Tibial nerve (tissue), 4 donors: ENCODE measurements around the gene MC1R. TPM values are rescaled to one million over a fixed set of nuclear protein-coding genes. Genes with fewer than 3 reads are reported as not detected.

Source experiments
- DNase-seq, 2 donors: peaks; one replicate each; pipeline ENCODE4 v3.0.0-alpha.2; 2019; ENCODE audit warnings: low spot score in 2 of 2
- H3K27ac ChIP-seq, 4 donors: fragments of 200-600 bp; sonication (generic) in 3 of 4; one replicate each; pipeline ENCODE4 v1.5.1; 2017 to 2019; ENCODE audit warnings: mild to moderate bottlenecking in 1 of 4
- H3K27me3 ChIP-seq, 2 donors: fragments of 200-600 bp; sonication (generic) in 1 of 2; one replicate each; pipeline versions ENCODE4 v1.5.1 to v1.6.0; 2017 to 2019
- H3K36me3 ChIP-seq, 3 donors: fragments of 200-600 bp; sonication (generic); one replicate each; pipeline ENCODE4 v1.5.1; 2018 to 2019
- H3K4me1 ChIP-seq, 4 donors: fragments of 200-600 bp; sonication (generic) in 3 of 4; one replicate each; pipeline ENCODE4 v1.5.1; 2017 to 2019
- H3K4me3 ChIP-seq, 4 donors: fragments of 200-600 bp; sonication (generic) in 3 of 4; one replicate each; pipeline ENCODE4 v1.5.1; 2017 to 2019; ENCODE audit warnings: mild to moderate bottlenecking in 1 of 4, moderate library complexity in 1 of 4
- H3K9me3 ChIP-seq, 4 donors: fragments of 200-600 bp; sonication (generic) in 3 of 4; one replicate each; pipeline ENCODE4 v1.5.1; 2017 to 2019
- EP300 ChIP-seq, 2 donors: sonication (generic); formaldehyde crosslinking; IDR thresholded peaks; one replicate each; pipeline ENCODE4 v1.6.1; 2017; ENCODE audit warnings: antibody characterized with exemption in 2 of 2, mild to moderate bottlenecking in 1 of 2
- POLR2A ChIP-seq, 2 donors: fragments of 450-650 bp; IDR thresholded peaks; one replicate each; pipeline ENCODE4 v1.6.1; 2017; ENCODE audit warnings: antibody characterized with exemption in 2 of 2, mild to moderate bottlenecking in 2 of 2, moderate library complexity in 2 of 2
- WGBS, 2 donors: methylation state at CpG; one replicate each; pipeline ENCODE4 v1.1.5; 2018; 5-methylcytosine and 5-hydroxymethylcytosine counted together
- total RNA-seq, 4 donors: library from RNA; depleted of rRNA; stranded (reverse); fragments of >200 nt; gene quantifications; one replicate each; pipeline ENCODE4 v1.1.0, GENCODE V29; 2016
- TF ChIP-seq, protein P1 (sequence below), 5 experiments: fragments of 200-600 bp in 3 of 5; fragments of 450-650 bp in 2 of 5; sonication (generic) in 3 of 5; IDR thresholded peaks; one replicate each; pipeline ENCODE4 v1.5.1; 2016 to 2019; ENCODE audit warnings: antibody characterized with exemption in 5 of 5, mild to moderate bottlenecking in 3 of 5, moderate library complexity in 2 of 5

Gene MC1R
- total RNA-seq, 4 donors from 2014 or later, result 3.3 to 15.7 (median 6.9) TPM

DNA sequence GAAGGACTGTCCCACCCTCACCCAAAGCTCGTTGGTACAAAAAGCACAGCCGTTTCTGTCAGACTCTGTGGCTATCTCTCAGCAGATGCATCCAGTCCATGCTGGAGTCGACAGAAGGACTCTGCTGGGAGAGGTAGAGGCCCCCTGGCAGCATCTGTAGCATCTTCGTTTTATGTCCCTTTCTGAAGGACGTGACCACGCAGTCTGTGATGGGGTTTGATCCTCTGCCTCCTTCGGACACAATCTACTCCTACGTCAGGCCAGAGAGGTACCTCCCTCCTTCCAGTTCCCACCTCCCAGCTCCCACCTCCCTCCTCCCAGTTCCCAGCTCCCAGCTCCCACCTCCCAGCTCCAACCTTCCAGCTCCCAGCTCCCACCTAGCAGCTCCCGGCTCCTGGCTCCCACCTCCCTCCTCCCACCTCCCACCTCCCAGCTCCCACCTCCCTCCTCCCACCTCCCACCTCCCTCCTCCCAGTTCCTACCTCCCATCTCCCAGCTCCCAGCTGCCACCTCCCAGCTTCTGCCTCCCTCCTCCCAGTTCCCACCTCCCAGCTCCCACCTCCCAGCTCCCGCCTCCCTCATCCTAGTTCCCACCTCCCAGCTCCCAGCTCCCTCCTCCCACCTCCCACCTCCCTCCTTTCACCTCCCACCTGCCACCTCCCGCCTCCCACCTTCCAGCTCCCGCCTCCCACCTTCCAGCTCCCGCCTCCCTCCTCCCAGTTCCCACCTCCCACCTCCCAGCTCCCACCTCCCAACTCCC is 11.4 kb upstream of the MC1R start:
- H3K27ac ChIP-seq, result no peak overlapping the region
- H3K4me1 ChIP-seq, result peaks cover 0 to 12% (median 2%) of the 10 kb centered on the region in 4 donors
- H3K27me3 ChIP-seq, result no peaks in the 10 kb centered on the region
- 92% methylated on average over 13 of the region's 13 CpGs for WGBS, 2 donors
- H3K36me3 ChIP-seq, result peaks cover 0 to 95% (median 15%) of the 10 kb centered on the region in 3 donors
- no peak for DNase-seq
- TF ChIP-seq POLR2A (IDR thresholded peaks at IDR 0.05) (no peak), EP300 (IDR thresholded peaks at IDR 0.05) (no peak)
- TF ChIP-seq, protein P1, sequence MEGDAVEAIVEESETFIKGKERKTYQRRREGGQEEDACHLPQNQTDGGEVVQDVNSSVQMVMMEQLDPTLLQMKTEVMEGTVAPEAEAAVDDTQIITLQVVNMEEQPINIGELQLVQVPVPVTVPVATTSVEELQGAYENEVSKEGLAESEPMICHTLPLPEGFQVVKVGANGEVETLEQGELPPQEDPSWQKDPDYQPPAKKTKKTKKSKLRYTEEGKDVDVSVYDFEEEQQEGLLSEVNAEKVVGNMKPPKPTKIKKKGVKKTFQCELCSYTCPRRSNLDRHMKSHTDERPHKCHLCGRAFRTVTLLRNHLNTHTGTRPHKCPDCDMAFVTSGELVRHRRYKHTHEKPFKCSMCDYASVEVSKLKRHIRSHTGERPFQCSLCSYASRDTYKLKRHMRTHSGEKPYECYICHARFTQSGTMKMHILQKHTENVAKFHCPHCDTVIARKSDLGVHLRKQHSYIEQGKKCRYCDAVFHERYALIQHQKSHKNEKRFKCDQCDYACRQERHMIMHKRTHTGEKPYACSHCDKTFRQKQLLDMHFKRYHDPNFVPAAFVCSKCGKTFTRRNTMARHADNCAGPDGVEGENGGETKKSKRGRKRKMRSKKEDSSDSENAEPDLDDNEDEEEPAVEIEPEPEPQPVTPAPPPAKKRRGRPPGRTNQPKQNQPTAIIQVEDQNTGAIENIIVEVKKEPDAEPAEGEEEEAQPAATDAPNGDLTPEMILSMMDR (IDR thresholded peaks at IDR 0.05), result no peak
- H3K4me3 ChIP-seq, result no peak overlapping the region
- no peaks in the 10 kb centered on the region for H3K9me3 ChIP-seq

DNA sequence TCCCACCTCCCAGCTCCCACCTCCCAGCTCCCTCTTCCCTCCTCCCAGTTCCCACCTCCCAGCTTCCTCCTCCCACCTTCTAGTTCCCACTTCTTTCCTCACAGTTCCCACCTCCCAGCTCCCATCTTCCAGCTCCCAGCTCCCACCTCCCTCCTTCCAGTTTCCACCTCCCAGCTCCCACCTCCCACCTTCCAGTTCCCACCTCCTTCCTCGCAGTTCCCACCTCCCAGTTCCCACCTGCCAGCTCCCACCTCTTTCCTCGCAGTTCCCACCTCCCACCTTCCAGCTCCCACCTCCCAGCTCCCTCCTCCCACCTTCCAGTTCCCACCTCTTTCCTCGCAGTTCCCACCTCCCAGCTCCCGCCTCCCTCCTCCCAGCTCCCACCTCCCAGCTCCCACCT is 10.4 kb upstream of the MC1R start:
- TF ChIP-seq, protein P1 (IDR thresholded peaks at IDR 0.05), result no peak
- TF ChIP-seq EP300 (IDR thresholded peaks at IDR 0.05) (no peak), POLR2A (IDR thresholded peaks at IDR 0.05) (no peak)
- peaks cover 0 to 97% (median 15%) of the 10 kb centered on the region in 3 donors for H3K36me3 ChIP-seq
- no peaks in the 10 kb centered on the region for H3K27me3 ChIP-seq
- H3K9me3 ChIP-seq, result no peaks in the 10 kb centered on the region
- H3K4me1 ChIP-seq, result peaks cover 0 to 12% (median 2%) of the 10 kb centered on the region in 4 donors
- WGBS, 2 donors, result 76 to 92% methylated on average over 4 of the region's 4 CpGs
- no peak overlapping the region for H3K27ac ChIP-seq
- no peak for DNase-seq
- no peak overlapping the region for H3K4me3 ChIP-seq

DNA sequence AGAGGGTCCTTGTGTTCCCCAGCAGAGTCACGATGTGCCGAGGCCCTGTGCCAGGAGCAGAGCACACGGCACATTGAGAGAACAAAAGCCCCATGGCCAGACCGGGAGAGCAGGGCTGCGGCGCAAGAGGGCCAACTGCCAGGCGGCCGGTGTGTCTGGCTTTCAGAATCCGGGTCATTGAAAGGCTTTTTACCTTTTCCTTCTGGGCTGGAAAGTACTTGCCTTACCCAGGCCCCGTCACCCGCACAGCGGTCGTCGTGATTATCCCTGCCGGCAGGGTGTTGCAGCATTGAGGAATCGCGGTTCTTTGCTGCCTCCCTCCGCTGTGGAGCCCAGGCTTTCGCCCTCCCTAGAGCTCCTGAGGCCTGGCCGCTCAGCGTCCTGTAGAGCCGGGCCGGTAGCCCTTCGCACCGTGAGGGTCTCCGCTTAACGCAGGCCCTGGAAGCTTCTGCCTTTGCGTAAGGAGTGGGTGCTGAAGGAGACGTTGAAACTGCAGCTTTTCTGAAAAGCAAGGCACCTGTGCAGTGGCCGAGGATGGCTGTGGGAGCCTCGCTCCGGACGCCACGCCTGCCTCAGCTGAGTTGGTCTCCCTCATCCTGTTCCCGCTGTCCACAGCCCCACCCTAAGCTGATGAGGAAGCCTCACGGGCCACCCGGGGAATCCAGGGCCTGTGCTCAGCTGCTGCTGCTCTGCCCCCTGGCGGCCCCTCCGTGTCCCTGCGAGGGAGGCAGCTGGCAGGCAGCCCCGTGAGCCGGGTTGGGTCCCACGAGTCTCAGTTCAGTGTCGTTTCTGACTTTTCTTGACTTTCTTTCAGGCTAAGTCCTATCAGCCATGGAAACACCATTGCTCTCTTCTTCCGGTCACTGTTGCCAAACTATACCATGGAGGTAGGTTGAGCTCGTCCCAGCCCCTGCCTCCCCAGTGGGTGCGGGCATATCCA is 8.6 kb upstream of the MC1R start:
- peak; percentile 64 to 69 for DNase-seq
- no peaks in the 10 kb centered on the region for H3K9me3 ChIP-seq
- H3K36me3 ChIP-seq, result peaks cover 0 to 85% (median 15%) of the 10 kb centered on the region in 3 donors
- TF ChIP-seq, protein P1 (IDR thresholded peaks at IDR 0.05), result peak; percentile 85 to 92 (median 86)
- TF ChIP-seq EP300 (IDR thresholded peaks at IDR 0.05) (peak in 1 of 2 donors; percentile 60), POLR2A (IDR thresholded peaks at IDR 0.05) (no peak)
- peak overlapping the region in 2 of 4 donors; percentile 70 to 75 for H3K27ac ChIP-seq
- WGBS, 2 donors, result 51 to 57% methylated on average over 39 to 47 of the region's 47 CpGs
- no peak overlapping the region for H3K4me3 ChIP-seq
- no peaks in the 10 kb centered on the region for H3K27me3 ChIP-seq
- H3K4me1 ChIP-seq, result peaks cover 0 to 13% (median 2%) of the 10 kb centered on the region in 4 donors

DNA sequence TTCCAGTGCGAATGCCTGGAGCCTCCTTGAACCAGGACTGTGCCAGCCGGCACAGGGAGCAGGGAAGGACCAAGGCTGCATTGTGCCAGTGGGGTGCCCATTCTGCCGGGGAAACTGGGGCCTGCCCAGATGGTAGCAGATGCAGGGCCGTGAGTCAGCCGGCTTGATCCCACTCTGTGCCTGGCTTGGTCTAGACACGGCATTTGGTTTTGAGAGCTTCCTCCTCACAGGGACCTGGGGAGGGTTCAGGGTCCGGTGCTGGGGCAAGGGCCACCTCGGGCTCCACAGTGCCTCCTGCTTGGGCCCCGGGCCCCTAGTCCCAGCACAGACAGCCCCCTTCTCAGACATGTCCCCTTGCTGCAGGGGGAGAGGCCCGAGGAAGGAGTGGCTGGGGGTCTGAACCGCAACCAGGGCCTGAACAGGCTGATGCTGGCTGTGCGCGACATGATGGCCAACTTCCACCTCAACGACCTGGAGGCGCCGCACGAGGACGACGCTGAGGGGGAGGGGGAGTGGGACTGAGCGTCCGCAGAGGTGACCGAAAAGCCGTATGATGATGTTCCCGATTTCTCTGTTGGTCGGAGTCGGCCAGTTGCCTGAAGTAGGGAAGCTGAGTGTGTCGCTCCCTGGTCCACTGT is 7.8 kb upstream of the MC1R start:
- 90 to 91% methylated on average over 27 of the region's 27 CpGs for WGBS, 2 donors
- Histone ChIP-seq H3K27ac (peak overlapping the region in 2 of 4 donors; percentile 70 to 75), H3K27me3 (no peaks in the 10 kb centered on the region), H3K4me1 (peaks cover 0 to 21% (median 2%) of the 10 kb centered on the region in 4 donors), H3K4me3 (no peak overlapping the region), H3K9me3 (no peaks in the 10 kb centered on the region), H3K36me3 (peaks cover 0 to 77% (median 15%) of the 10 kb centered on the region in 3 donors)
- no peak for TF ChIP-seq POLR2A (IDR thresholded peaks at IDR 0.05)
- TF ChIP-seq, protein P1 (IDR thresholded peaks at IDR 0.05), result no peak
- no peak for TF ChIP-seq EP300 (IDR thresholded peaks at IDR 0.05)
- DNase-seq, result no peak
